ENCODE results near the gene CD79A.

The CD79A gene

DNA sequence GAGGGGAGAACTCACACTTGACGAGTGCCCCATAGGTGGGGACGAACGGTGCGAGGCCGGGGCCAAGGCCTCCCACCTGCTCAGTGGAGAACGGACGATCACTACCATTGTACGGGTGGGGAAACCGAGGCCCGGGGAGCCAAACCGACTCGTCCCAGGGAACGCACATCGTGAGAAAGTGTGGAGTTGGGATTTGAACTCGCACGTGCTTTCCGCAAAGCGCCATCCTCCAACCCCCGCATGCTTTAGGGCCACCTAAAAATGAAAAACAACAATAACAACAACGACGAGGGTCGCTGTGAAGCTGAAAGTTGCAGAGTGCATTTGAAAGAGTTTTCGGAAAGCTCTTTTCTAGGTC is 6.4 kb downstream of the CD79A start:
- no peak for DNase-seq

GRCh38 chr19:41883821-41884733 is 7.0 kb downstream of the CD79A start:
- DNase-seq, result peak; percentile 38 to 98 (median 91)

- DNase-seq, result no peak
Observed at GRCh38 chr19:41886761-41887710, 10.0 kb downstream of the CD79A start.

DNA sequence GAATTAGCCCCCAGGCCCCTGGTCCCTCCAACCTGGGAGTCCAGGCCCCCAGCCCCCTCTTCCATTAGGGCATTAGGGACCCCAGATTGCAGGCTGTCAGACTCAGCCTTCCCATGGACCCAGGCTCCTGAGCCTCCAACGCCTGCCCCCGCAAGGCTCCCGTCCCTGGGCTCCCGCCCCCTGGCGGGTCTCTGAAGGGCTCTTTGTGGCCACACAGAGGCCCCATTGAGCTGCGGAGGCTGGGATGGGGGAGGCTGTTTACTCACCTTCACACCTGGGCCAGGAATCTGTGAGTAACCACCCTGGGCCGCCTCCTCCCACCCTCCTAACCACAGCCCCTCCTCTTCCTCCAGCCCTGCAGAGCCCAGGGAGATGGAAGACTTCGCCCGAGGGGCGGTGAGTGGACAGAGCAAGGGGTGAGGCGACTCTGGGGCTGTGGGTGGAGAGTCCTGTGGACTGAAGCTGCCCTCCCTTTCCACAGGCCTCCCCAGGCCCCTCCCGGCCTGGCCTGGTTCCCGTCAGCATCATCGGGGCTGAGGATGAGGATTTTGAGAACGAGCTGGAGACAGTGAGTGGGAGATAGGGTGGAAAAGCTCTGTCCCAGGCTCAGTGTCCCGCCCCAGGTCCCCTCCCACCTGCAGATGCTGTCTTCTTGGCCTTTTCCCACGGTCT is 10.8 kb downstream of the CD79A start:
- peak in 39 of 56 donors; percentile 8 to 75 (median 41) for DNase-seq

DNA sequence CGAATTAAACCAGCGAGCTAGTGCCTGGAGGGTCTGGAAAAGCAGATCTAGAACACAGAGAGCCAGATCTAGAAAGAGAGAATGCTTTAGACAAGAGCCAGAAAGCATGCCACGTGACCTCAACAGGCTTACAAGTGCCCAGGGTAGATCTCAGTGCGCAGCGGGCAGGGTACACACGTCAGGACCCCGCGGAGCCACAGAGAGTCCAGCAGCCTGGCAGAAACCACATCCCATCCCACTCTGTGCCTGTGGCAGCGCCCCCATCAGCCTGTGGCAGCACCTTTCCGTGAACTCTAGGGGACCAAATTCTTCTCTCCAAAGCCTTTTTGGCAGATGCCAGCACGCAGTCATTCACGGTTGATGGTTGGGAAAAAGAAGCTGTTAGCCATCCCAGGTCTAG is 11.8 kb downstream of the CD79A start:
- no peak for DNase-seq

DNA sequence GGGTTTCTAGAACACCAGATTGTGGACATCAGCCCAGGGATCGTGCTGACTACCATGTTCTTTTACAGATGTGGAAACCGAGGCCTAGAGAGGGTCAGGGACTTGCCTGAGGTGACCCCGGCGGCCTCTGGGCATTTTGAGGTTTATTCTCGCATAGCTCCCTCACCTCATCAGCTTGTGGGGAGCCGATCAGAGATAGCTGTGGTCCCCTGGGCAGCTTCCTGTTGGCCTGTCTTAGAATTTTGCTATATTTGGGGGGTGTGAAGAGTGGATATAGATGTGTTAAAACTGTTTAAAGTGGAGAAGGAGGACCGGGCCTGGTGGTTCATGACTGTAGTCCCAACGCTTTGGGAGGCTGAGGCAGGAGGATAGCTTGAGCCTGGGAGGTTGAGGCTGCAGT is 12.8 kb downstream of the CD79A start:
- no peak for DNase-seq

- DNase-seq, result no peak
Observed at GRCh38 chr19:41890936-41891335, 13.9 kb downstream of the CD79A start.

GRCh38 chr19:41892173-41892902 is 15.3 kb downstream of the CD79A start:
- no peak for DNase-seq

DNA sequence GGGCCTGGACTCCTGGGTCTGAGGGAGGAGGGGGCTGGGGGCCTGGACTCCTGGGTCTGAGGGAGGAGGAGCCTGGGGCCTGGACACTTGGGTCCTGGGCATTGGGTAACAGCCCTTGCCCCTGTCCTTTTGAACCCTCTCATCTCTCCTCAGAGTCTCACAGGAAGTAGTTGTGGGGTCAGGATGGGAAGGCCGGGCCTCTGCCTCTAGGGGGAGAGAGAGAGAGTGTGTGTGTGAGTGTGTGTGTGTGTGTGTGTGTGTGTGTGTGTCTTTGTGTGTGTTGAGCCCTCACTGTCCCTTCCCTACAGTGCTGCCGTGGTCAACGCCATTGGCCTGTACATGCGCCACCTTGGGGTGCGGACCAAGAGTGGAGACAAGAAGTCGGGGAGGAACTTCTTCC is 16.8 kb downstream of the CD79A start:
- no peak for DNase-seq

- DNase-seq, result no peak
Observed at GRCh38 chr19:41894350-41894749, 17.3 kb downstream of the CD79A start.

DNA sequence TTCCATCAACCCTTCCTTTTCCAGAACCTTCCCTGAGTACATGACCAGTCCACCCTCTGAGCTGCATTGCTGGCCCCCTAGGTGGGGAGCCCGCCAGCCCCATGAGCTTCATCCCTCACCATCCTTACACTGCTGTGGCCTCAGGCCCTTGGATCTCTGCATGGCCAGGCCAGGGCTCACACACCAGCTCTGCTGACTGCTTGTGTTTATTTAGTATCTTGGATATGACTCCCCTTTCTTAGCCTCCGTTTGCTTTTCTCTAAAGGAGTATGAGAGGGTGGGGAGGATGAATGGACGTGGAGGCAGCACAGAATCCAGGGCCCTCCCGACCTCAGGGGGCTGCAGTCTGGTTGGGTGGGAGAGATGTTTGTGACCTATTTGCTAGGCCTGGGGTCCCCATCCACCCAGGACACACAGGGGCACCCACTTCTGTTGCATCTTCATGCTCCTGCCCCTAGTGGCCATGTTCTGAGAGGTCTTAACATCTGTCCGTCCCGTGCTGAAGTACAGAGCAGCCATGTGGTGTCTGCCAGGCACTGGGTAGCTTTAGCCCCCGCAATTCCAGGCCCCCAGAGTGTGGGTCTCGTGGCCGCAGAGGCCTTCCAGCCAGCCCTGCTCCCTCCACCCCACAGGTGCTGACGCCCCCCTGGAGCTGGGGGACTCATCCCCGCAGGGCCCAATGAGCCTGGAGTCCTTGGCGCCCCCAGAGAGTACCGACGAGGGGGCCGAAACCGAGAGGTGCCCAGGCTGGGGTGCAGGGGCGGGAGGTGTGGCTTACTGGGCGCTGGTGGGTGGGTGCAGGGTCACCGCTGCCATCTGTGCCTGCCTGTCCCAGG is 18.9 kb downstream of the CD79A start:
- no peak for DNase-seq

DNA sequence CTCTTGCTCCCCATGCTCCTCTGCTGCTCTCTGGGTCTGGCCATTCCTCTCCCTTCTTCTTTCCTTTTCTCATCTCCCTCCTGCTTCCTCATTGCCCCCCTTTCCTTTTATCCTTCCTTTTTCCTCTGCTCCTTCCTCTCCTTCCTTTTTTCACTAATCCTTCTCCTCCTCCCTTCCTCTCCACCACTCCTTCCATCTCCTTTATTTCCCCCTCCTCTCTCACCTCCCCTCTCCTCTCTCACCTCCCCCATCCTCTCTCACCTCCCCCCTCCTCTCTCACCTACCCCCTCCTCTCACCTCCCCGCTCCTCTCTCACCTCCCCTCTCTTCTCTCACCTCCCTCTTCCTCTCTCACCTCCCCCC is 19.5 kb downstream of the CD79A start:
- DNase-seq, result no peak

GRCh38 chr19:41897181-41897580 is 20.1 kb downstream of the CD79A start:
- DNase-seq, result no peak

- no peak for DNase-seq
Observed at GRCh38 chr19:41897820-41898219, 20.7 kb downstream of the CD79A start.

- no peak for DNase-seq
Observed at GRCh38 chr19:41898235-41898634, 21.2 kb downstream of the CD79A start.

DNA sequence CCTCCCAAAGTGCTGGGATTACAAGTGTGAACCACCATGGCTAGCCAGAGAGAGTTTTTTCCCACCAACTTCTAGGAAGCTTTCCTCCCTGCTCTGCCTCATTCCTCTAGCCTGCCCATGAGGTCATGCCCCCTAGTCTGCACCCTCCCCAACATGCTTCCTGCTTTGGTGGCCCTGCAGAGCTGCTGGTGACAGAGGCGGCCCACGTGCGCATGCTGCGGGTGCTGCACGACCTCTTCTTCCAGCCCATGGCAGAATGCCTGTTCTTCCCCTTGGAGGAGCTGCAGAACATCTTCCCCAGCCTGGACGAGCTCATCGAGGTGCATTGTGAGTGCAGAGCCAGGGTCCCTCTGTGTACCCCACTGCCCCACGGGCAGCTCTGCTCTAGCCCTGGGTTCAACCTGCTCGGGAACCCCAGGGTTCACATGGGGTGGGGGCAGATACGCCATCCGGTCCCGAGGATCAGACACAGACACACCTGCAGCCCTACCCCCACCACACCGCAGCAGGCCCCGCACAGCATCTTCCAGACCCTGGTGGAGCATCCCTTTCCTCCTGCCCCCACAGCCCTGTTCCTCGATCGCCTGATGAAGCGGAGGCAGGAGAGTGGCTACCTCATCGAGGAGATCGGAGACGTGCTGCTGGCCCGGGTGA is 24.8 kb downstream of the CD79A start:
- DNase-seq, result no peak

GRCh38 chr19:41902594-41902993 is 25.5 kb downstream of the CD79A start:
- no peak for DNase-seq

DNA sequence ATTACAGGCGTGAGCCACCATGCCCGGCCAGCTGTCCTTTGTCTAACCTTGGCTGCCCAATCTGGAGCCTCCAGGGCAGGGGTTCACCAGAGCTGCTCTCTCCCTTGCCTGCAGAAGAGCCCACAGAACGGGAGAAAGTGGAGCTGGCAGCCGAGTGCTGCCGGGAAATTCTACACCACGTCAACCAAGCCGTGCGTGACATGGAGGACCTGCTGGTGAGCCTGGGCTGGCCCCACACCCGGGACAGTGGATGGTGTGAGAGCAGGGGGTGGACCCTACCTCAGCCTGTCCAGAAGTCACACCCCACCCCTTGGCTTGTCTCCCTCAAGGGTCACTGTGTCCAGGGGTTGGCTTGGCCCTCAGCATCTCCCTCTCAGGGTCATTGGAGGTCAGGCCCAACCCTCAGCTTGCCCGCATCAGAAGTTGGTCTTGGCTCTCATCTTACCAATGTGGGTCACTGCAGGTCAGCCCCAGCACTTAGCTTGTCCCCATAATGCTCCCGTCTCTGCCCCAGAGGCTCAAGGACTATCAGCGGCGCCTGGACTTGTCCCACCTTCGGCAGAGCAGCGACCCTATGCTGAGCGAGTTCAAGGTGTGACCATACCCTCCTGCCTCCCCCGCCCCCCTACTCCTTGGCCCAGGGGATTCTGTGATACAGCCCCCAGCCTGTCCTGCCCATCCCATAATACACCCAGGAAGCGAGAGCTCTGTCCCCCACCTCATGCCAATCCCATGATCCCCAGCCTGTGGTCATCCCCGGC is 26.3 kb downstream of the CD79A start:
- no peak for DNase-seq

Data from amygdala (tissue), 56 donors.